BE2C (cell line): ENCODE results near the gene BMERB1.

Experiments
- DNase-seq: peaks from one replicate; pipeline ENCODE4 v3.0.0-alpha.2; 2020
- H3K27me3 ChIP-seq: fragments of 250-450 bp; sonication (Bioruptor Pico); 2 replicates; pipeline ENCODE4 v1.5.1; 2020; ENCODE audit warnings: mild to moderate bottlenecking
- H3K36me3 ChIP-seq: fragments of 250-450 bp; sonication (Bioruptor Pico); 2 replicates; pipeline ENCODE4 v1.5.1; 2020; ENCODE audit warnings: mild to moderate bottlenecking
- H3K4me1 ChIP-seq: fragments of 250-450 bp; sonication (Bioruptor Pico); 2 replicates; pipeline ENCODE4 v1.5.1; 2020
- H3K4me3 ChIP-seq: 2 replicates; pipeline ENCODE4 v1.5.1; 2011; ENCODE audit warnings: low read depth, low read length
- H3K9me3 ChIP-seq: fragments of 250-450 bp; sonication (Bioruptor Pico); 2 replicates; pipeline ENCODE4 v1.5.1; 2020
- TF ChIP-seq, protein P1 (sequence below): IDR thresholded peaks from 2 replicates; pipeline ENCODE4 v1.5.1; 2012; ENCODE audit warnings: mild to moderate bottlenecking, low read depth, low read length

BMERB1 gene

DNA sequence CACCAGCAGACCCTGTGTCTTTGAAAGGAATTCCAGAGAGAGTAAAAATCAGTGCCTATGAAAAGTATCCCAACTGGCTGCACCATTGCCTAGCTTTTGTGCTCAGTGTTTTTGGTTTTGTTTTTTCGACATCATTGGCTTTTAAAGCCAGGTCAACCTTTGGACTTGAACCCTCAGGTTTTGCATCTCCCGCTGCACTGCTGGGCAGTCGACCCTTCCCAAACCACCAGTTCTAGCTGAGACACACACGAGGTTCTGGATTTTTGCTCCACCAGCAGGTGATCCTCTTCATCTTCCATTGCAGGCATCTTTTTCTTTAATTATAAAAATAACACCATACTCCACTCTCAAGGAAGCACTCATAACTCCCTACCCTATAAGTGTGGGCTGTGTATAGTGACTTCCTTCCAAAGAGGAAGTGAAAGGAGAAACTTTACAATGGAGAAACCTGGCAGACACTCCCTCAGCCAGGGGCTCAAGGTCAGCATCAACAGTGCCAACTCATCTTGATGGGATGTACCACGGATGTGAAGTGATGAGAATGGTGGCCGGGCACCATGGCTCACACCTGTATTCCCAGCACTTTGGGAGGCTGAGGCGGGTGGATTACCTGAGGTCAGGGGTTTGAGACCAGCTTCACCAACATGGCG is 57.8 kb downstream of the BMERB1 start:
- Histone ChIP-seq H3K4me1 (peaks cover 3% of the 10 kb centered on the region), H3K9me3 (no peaks in the 10 kb centered on the region), H3K4me3 (no peak overlapping the region), H3K27me3 (no peaks in the 10 kb centered on the region), H3K36me3 (no peaks in the 10 kb centered on the region)
- DNase-seq, result no peak
- TF ChIP-seq, protein P1, sequence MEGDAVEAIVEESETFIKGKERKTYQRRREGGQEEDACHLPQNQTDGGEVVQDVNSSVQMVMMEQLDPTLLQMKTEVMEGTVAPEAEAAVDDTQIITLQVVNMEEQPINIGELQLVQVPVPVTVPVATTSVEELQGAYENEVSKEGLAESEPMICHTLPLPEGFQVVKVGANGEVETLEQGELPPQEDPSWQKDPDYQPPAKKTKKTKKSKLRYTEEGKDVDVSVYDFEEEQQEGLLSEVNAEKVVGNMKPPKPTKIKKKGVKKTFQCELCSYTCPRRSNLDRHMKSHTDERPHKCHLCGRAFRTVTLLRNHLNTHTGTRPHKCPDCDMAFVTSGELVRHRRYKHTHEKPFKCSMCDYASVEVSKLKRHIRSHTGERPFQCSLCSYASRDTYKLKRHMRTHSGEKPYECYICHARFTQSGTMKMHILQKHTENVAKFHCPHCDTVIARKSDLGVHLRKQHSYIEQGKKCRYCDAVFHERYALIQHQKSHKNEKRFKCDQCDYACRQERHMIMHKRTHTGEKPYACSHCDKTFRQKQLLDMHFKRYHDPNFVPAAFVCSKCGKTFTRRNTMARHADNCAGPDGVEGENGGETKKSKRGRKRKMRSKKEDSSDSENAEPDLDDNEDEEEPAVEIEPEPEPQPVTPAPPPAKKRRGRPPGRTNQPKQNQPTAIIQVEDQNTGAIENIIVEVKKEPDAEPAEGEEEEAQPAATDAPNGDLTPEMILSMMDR, result no peak

DNA sequence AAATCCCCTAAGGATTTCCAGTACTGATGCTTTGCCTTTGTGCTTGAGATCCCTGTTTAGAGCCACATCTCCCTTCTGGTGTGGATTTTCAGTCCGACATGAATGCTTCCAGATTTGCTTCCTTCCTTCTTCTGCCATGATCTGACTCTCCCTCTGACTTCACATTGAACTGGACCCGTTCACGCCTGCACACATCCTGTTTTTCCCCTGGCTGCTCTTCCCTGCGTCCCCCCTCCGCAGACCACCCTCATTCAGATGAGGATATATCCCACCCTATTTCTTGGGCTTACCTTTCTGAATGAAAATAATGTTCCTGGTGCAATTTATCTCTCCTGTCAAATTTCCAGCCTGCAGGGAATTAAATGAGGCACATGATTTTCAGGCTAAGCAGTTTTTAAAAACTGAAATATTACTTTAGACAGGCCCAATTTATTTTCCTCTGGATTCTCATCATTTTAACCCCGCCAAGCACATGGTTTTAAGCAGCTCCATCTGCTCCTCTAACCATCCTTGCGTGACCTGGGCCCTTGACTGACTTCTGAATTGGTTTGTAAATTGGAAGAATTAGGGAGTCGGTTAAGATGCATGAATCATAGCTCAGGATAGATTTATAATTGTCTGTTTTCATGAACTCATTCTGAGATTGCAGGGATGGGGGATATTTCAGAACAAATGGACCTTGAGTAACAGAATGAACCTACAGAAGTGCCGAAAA is 59.2 kb downstream of the BMERB1 start:
- H3K9me3 ChIP-seq, result no peaks in the 10 kb centered on the region
- peaks cover 3% of the 10 kb centered on the region for H3K4me1 ChIP-seq
- no peaks in the 10 kb centered on the region for H3K36me3 ChIP-seq
- TF ChIP-seq, protein P1, result no peak
- no peak for DNase-seq
- H3K4me3 ChIP-seq, result no peak overlapping the region
- H3K27me3 ChIP-seq, result no peaks in the 10 kb centered on the region

DNA sequence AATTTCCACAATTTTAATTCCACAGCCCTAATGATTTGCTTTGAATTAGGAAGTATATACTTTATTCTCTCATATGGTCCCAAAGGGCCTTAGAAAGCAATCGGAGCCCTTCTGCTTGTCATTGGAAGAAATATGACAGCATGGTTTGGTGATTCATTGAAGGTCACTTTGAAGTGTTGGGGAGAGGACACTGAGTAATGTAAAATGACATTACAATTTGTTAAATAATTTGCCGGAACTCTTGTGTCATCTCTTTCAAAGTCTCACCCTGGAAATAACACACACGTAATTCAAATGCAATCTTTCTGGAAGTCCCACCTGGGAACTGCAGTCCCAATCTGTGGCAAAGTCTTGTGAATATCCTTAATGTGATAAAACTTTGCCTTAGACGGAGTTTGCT is 59.8 kb downstream of the BMERB1 start:
- Histone ChIP-seq H3K9me3 (no peaks in the 10 kb centered on the region), H3K4me3 (no peak overlapping the region), H3K27me3 (no peaks in the 10 kb centered on the region), H3K36me3 (no peaks in the 10 kb centered on the region), H3K4me1 (peaks cover 3% of the 10 kb centered on the region)
- TF ChIP-seq, protein P1, result no peak
- no peak for DNase-seq

DNA sequence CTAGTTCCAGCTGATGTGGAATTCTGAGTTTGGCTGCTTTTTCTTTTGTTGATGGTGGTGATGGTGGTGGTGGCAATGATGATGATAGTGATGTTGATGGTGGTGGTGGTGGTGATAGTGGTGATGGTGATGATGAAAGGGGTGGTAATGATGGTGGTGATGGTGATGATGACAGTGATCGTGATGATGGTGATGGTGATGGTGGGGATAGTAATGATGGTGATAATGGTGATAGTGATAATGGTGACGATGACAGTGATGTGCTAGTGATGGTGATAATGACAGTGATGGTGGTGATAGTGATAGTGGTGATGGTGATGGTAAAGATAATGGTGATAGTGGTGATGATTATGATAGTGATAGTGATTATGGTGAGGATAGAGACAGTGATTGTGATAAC is 61.5 kb downstream of the BMERB1 start:
- no peak for DNase-seq
- Histone ChIP-seq H3K4me3 (no peak overlapping the region), H3K36me3 (no peaks in the 10 kb centered on the region), H3K27me3 (no peaks in the 10 kb centered on the region), H3K4me1 (peaks cover 3% of the 10 kb centered on the region), H3K9me3 (no peaks in the 10 kb centered on the region)
- TF ChIP-seq, protein P1, result no peak

DNA sequence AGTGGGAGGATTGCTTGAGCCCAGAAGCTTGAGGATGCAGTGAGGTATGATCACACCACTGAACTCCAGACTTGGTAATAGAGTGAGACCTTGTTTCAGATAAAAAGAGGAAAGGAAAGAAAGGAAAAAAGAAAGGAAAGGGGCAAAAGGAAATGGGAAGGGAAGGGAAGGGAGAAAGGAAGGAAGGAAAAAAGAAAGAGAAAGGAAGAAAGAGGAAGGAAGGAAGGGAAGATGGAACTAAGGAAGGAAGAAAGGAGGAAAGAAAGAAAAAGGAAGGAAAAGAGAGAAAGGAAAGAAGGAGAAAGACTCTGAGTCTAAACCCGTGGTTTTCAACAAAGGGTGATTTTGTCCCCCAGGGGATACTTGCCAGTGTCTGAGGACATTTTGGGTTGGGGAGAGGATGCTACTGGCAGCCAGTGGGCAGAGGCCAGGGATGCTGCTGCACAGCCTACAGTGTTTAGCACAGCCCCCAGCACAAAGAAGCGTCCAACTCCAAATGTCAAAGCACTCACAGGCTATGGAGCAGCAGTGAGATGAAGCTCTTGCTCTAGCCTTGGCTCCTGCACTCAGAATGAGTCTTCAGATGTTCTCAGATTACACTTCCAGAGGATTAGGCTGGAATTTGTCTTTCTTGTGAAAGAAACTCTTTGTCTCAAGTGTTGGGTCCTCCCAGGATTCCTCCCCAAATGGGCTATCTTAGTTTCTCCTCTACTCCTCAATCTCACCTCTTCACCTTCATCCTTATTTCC is 64.2 kb downstream of the BMERB1 start:
- Histone ChIP-seq H3K27me3 (no peaks in the 10 kb centered on the region), H3K4me1 (peaks cover 2% of the 10 kb centered on the region), H3K9me3 (no peaks in the 10 kb centered on the region), H3K4me3 (no peak overlapping the region), H3K36me3 (no peaks in the 10 kb centered on the region)
- TF ChIP-seq, protein P1, result no peak
- no peak for DNase-seq
